HL-60 (cell line): ENCODE measurements around the gene CHURC1.

Source experiments
- DNase-seq, 2 experiments: peaks; one replicate each; pipeline ENCODE4 v3.0.0-alpha.2; 2010 to 2020; ENCODE audit warnings: low read depth in 1 of 2, low spot score in 1 of 2
- H3K27ac ChIP-seq: fragments of 250-450 bp; sonication (Bioruptor Pico); replicated peaks from 2 replicates; pipeline ENCODE4 v1.5.1; 2020; ENCODE audit warnings: mild to moderate bottlenecking, moderate library complexity
- H3K27me3 ChIP-seq: fragments of 250-450 bp; sonication (Bioruptor Pico); 2 replicates; pipeline ENCODE4 v1.5.1; 2021; ENCODE audit warnings: mild to moderate bottlenecking, moderate library complexity; ENCODE audit not compliant: insufficient read depth, poor library complexity, severe bottlenecking
- H3K4me3 ChIP-seq: replicated peaks from 2 replicates; pipeline ENCODE4 v1.5.1; 2011; ENCODE audit warnings: mild to moderate bottlenecking, control low read depth, low read length; ENCODE audit not compliant: insufficient read depth
- CTCF ChIP-seq: IDR thresholded peaks from one replicate; pipeline ENCODE4 v1.5.1; 2011; ENCODE audit warnings: low read length, control low read depth, inconsistent platforms; ENCODE audit not compliant: insufficient read depth
- GABPA ChIP-seq: IDR thresholded peaks from 2 replicates; pipeline ENCODE4 v1.6.1; 2012; ENCODE audit warnings: low read depth
- POLR2AphosphoS5 ChIP-seq: IDR thresholded peaks from 2 replicates; pipeline ENCODE4 v1.6.1; 2012; ENCODE audit warnings: low read depth
- REST ChIP-seq: IDR thresholded peaks from 2 replicates; pipeline ENCODE4 v1.6.1; 2012; ENCODE audit warnings: low read depth; ENCODE audit not compliant: insufficient replicate concordance
- SPI1 ChIP-seq: IDR thresholded peaks from 2 replicates; pipeline ENCODE4 v1.6.1; 2012; ENCODE audit warnings: low read depth, mild to moderate bottlenecking, borderline replicate concordance

CHURC1 gene

GRCh38 chr14:64938972-64939816, 24.9 kb downstream of the CHURC1 start:
- H3K4me3 ChIP-seq = no peak overlapping the region
- H3K27ac ChIP-seq = no peak overlapping the region
- TF ChIP-seq REST (no peak), CTCF (no peak), GABPA (no peak), POLR2AphosphoS5 (no peak), SPI1 (no peak)
- H3K27me3 ChIP-seq = no peaks in the 10 kb centered on the region
- no peak for DNase-seq

GRCh38 chr14:64939817-64940190, 25.5 kb downstream of the CHURC1 start:
- H3K27ac ChIP-seq = no peak overlapping the region
- no peak overlapping the region for H3K4me3 ChIP-seq
- H3K27me3 ChIP-seq = no peaks in the 10 kb centered on the region
- DNase-seq = no peak
- TF ChIP-seq REST (no peak), GABPA (no peak), POLR2AphosphoS5 (no peak), SPI1 (no peak)

- Histone ChIP-seq H3K27me3 (no peaks in the 10 kb centered on the region), H3K4me3 (no peak overlapping the region), H3K27ac (no peak overlapping the region)
- no peak for DNase-seq
- TF ChIP-seq REST = no peak
- TF ChIP-seq CTCF = no peak
- no peak for TF ChIP-seq GABPA
These were observed 26.2 kb downstream of the CHURC1 start for GRCh38 chr14:64940336-64940910.
